ENCODE measurements around the gene SRM.

- TF ChIP-seq POLR2AphosphoS5 (IDR thresholded peaks at IDR 0.05) (no peak), CTCF (IDR thresholded peaks at IDR 0.05) (no peak), EP300 (IDR thresholded peaks at IDR 0.05) (no peak)
Observed at GRCh38 chr1:11067716-11068599, 8.1 kb upstream of the SRM start.
